ENCODE measurements around the gene CEMP1.
A peak's percentile ranks its signal among the peaks of the same experiment; 100 is the strongest.

Gene CEMP1

GRCh38 chr16:2500430-2500917 is 30.7 kb downstream of the CEMP1 start:
- no peak for DNase-seq (ENCODE audit: low spot score)

- no peak for DNase-seq (ENCODE audit: low spot score)
Measured at GRCh38 chr16:2499890-2500429, 31.2 kb downstream of the CEMP1 start.

GRCh38 chr16:2499454-2499853 is 31.8 kb downstream of the CEMP1 start:
- no peak for DNase-seq (ENCODE audit: low spot score)

- DNase-seq (ENCODE audit: low spot score): no peak
Measured at GRCh38 chr16:2498531-2499253, 32.5 kb downstream of the CEMP1 start.

GRCh38 chr16:2497695-2498484 is 33.3 kb downstream of the CEMP1 start:
- no peak for DNase-seq (ENCODE audit: low spot score)

- peak; percentile 81 for DNase-seq (ENCODE audit: low spot score)
Measured at GRCh38 chr16:2497116-2497630, 34.0 kb downstream of the CEMP1 start.

GRCh38 chr16:2496223-2497115 is 34.7 kb downstream of the CEMP1 start:
- no peak for DNase-seq (ENCODE audit: low spot score)

- no peak for DNase-seq (ENCODE audit: low spot score)
Measured at GRCh38 chr16:2495041-2495440, 36.2 kb downstream of the CEMP1 start.

- no peak for DNase-seq (ENCODE audit: low spot score)
Measured at GRCh38 chr16:2494616-2495015, 36.6 kb downstream of the CEMP1 start.

GRCh38 chr16:2493605-2494004 is 37.6 kb downstream of the CEMP1 start:
- DNase-seq (ENCODE audit: low spot score): no peak

GRCh38 chr16:2492292-2492691 is 38.9 kb downstream of the CEMP1 start:
- no peak for DNase-seq (ENCODE audit: low spot score)

GRCh38 chr16:2490190-2491105 is 40.8 kb downstream of the CEMP1 start:
- DNase-seq (ENCODE audit: low spot score): no peak

- no peak for DNase-seq (ENCODE audit: low spot score)
Measured at GRCh38 chr16:2489581-2489980, 41.6 kb downstream of the CEMP1 start.

GRCh38 chr16:2487903-2488531 is 43.2 kb downstream of the CEMP1 start:
- no peak for DNase-seq (ENCODE audit: low spot score)

GRCh38 chr16:2487517-2487842 is 43.7 kb downstream of the CEMP1 start:
- DNase-seq (ENCODE audit: low spot score): no peak

GRCh38 chr16:2486645-2487516 is 44.3 kb downstream of the CEMP1 start:
- DNase-seq (ENCODE audit: low spot score): no peak

- DNase-seq (ENCODE audit: low spot score): no peak
Measured at GRCh38 chr16:2485811-2486507, 45.2 kb downstream of the CEMP1 start.

- no peak for DNase-seq (ENCODE audit: low spot score)
Measured at GRCh38 chr16:2484898-2485508, 46.2 kb downstream of the CEMP1 start.

Data from AG20443 (cell line).